Effector memory CD4-positive, alpha-beta T cell (primary cell): ENCODE measurements around the gene GPC5.

ENCODE experiments used
- DNase-seq, 3 donors: peaks; one replicate each; pipeline ENCODE4 v3.0.0-alpha.2; 2020
- H3K27ac ChIP-seq: 2 replicates; pipeline ENCODE4 v1.7.0; 2013; ENCODE audit warnings: mild to moderate bottlenecking, low read length, moderate library complexity; ENCODE audit not compliant: insufficient read depth, poor library complexity, severe bottlenecking
- H3K27me3 ChIP-seq: replicated peaks from 2 replicates; pipeline ENCODE4 v1.7.0; 2013; ENCODE audit warnings: mild to moderate bottlenecking, low read length; ENCODE audit not compliant: insufficient read depth, control insufficient read depth, poor library complexity, severe bottlenecking
- H3K36me3 ChIP-seq: 2 replicates; pipeline ENCODE4 v1.7.0; 2013; ENCODE audit warnings: mild to moderate bottlenecking, low read length, moderate library complexity; ENCODE audit not compliant: control insufficient read depth, insufficient read depth
- H3K4me1 ChIP-seq: 2 replicates; pipeline ENCODE4 v1.7.0; 2013; ENCODE audit warnings: low read length, mild to moderate bottlenecking; ENCODE audit not compliant: control insufficient read depth, insufficient read depth, poor library complexity, severe bottlenecking
- H3K4me3 ChIP-seq: 2 replicates; pipeline ENCODE4 v1.7.0; 2013; ENCODE audit warnings: low read length, low read depth, mild to moderate bottlenecking; ENCODE audit not compliant: insufficient read depth, poor library complexity, severe bottlenecking
- H3K9me3 ChIP-seq: 2 replicates; pipeline ENCODE4 v1.7.0; 2013; ENCODE audit warnings: mild to moderate bottlenecking, low read length, moderate library complexity; ENCODE audit not compliant: control insufficient read depth

The GPC5 gene

GRCh38 chr13:92412481-92412880 is 1014.1 kb downstream of the GPC5 start:
- H3K9me3 ChIP-seq: no peaks in the 10 kb centered on the region
- H3K4me1 ChIP-seq: no peaks in the 10 kb centered on the region
- no peaks in the 10 kb centered on the region for H3K36me3 ChIP-seq
- no peak for DNase-seq
- H3K27me3 ChIP-seq: no peaks in the 10 kb centered on the region
- no peak overlapping the region for H3K4me3 ChIP-seq
- H3K27ac ChIP-seq: no peak overlapping the region

- Histone ChIP-seq H3K27me3 (no peaks in the 10 kb centered on the region), H3K9me3 (no peaks in the 10 kb centered on the region), H3K4me3 (no peak overlapping the region), H3K4me1 (no peaks in the 10 kb centered on the region), H3K27ac (no peak overlapping the region), H3K36me3 (no peaks in the 10 kb centered on the region)
- no peak for DNase-seq
Observed at GRCh38 chr13:92412996-92413395, 1014.6 kb downstream of the GPC5 start.

- no peaks in the 10 kb centered on the region for H3K4me1 ChIP-seq
- H3K9me3 ChIP-seq: no peaks in the 10 kb centered on the region
- H3K4me3 ChIP-seq: no peak overlapping the region
- no peaks in the 10 kb centered on the region for H3K27me3 ChIP-seq
- H3K36me3 ChIP-seq: no peaks in the 10 kb centered on the region
- no peak for DNase-seq
- no peak overlapping the region for H3K27ac ChIP-seq
Observed at GRCh38 chr13:92413452-92413851, 1015.0 kb downstream of the GPC5 start.

GRCh38 chr13:92414851-92415250 is 1016.4 kb downstream of the GPC5 start:
- no peaks in the 10 kb centered on the region for H3K9me3 ChIP-seq
- H3K4me3 ChIP-seq: no peak overlapping the region
- no peaks in the 10 kb centered on the region for H3K27me3 ChIP-seq
- no peak overlapping the region for H3K27ac ChIP-seq
- DNase-seq: no peak
- H3K4me1 ChIP-seq: no peaks in the 10 kb centered on the region
- H3K36me3 ChIP-seq: no peaks in the 10 kb centered on the region

DNA sequence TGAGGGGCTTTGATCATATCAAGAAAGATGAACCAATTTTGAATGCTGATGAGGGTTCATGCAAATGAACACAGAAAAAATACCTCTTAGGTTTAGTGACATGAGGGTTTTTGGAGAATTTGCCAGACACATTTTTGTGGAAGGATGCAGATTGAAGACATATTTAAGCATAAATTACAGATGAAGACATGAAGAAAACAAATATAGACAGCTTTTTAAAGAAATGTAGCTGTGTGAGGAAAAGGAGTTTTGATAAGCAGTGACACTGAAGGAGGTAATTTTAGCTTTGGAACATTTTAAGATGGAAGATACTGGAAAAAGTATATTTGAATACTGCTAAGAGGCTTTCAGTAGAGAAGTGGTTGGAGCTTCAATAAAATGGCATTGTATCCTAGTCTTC is 1017.4 kb downstream of the GPC5 start:
- H3K4me1 ChIP-seq: no peaks in the 10 kb centered on the region
- H3K36me3 ChIP-seq: no peaks in the 10 kb centered on the region
- no peaks in the 10 kb centered on the region for H3K9me3 ChIP-seq
- no peak for DNase-seq
- no peak overlapping the region for H3K27ac ChIP-seq
- no peak overlapping the region for H3K4me3 ChIP-seq
- H3K27me3 ChIP-seq: no peaks in the 10 kb centered on the region

GRCh38 chr13:92418818-92419412 is 1020.5 kb downstream of the GPC5 start:
- no peak overlapping the region for H3K27ac ChIP-seq
- DNase-seq: no peak
- no peaks in the 10 kb centered on the region for H3K36me3 ChIP-seq
- no peaks in the 10 kb centered on the region for H3K9me3 ChIP-seq
- H3K27me3 ChIP-seq: no peaks in the 10 kb centered on the region
- no peaks in the 10 kb centered on the region for H3K4me1 ChIP-seq
- H3K4me3 ChIP-seq: no peak overlapping the region

DNA sequence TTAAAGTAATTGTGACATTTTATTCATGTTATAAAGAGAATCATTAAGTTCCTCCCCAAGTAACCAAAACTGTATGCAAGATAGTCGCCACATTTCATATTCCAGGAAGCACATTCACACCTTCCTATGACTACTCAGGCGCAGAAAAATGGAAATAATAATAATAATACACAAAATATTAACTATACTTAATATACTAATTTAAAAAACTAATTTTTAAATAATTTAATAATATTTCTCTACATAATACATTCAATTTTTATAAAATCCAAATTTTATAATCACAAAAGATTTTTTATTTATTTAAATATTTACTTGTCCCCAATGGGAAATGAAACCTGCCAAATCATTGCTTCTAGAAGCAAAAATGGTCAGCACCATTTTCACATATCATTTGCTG is 1030.8 kb downstream of the GPC5 start:
- DNase-seq: no peak
- Histone ChIP-seq H3K27ac (no peak overlapping the region), H3K4me3 (no peak overlapping the region), H3K4me1 (no peaks in the 10 kb centered on the region), H3K36me3 (no peaks in the 10 kb centered on the region), H3K27me3 (no peaks in the 10 kb centered on the region), H3K9me3 (no peaks in the 10 kb centered on the region)

DNA sequence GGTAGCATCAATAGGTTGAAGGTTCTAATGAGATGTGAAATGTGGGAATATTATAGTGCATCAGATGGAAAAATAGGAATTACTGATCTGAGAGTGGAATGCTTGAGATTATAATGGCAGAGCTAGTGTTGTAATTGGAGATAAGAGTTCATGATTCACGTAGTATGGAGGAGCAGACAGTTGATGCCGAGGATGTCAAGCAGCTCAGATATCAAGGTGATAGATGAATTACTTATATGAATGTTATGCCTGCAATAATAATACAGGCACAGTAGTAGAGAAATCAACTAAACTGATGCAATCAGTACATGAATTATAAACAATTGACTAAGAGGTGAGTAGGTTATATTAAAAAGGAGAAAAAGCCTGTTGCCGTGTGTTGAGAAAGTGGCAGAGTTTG is 1035.0 kb downstream of the GPC5 start:
- DNase-seq: no peak
- no peak overlapping the region for H3K4me3 ChIP-seq
- no peaks in the 10 kb centered on the region for H3K36me3 ChIP-seq
- H3K9me3 ChIP-seq: no peaks in the 10 kb centered on the region
- H3K4me1 ChIP-seq: no peaks in the 10 kb centered on the region
- no peak overlapping the region for H3K27ac ChIP-seq
- no peaks in the 10 kb centered on the region for H3K27me3 ChIP-seq

- Histone ChIP-seq H3K9me3 (no peaks in the 10 kb centered on the region), H3K4me3 (no peak overlapping the region), H3K27ac (no peak overlapping the region), H3K4me1 (no peaks in the 10 kb centered on the region), H3K27me3 (no peaks in the 10 kb centered on the region), H3K36me3 (no peaks in the 10 kb centered on the region)
- DNase-seq: no peak
Observed at GRCh38 chr13:92433963-92434362, 1035.5 kb downstream of the GPC5 start.

- no peaks in the 10 kb centered on the region for H3K4me1 ChIP-seq
- no peaks in the 10 kb centered on the region for H3K36me3 ChIP-seq
- H3K27ac ChIP-seq: no peak overlapping the region
- no peak overlapping the region for H3K4me3 ChIP-seq
- H3K9me3 ChIP-seq: no peaks in the 10 kb centered on the region
- H3K27me3 ChIP-seq: no peaks in the 10 kb centered on the region
- no peak for DNase-seq
Observed at GRCh38 chr13:92436924-92437323, 1038.5 kb downstream of the GPC5 start.
